GM10248 (cell line): ENCODE results near the gene CREB3L1.

Source experiments
- CTCF ChIA-PET: fragments of 300-600 bp; sonication (Branson Sonifier 250); formaldehyde crosslinking; extraction: SDS; loops from one replicate; lab custom pipeline; 2021; ENCODE audit warnings: antibody characterized with exemption; lab: Yijun Ruan, JAX
- POLR2A ChIA-PET: fragments of 350-650 bp; sonication (Branson Sonifier 250); formaldehyde crosslinking; extraction: SDS; loops from one replicate; lab custom pipeline; 2020; ENCODE audit warnings: antibody characterized with exemption; lab: Yijun Ruan, JAX
- DNase-seq: peaks from one replicate; pipeline ENCODE4 v3.0.0; 2012; ENCODE audit errors: extremely low spot score
- TF ChIP-seq, protein P1 (sequence below): IDR thresholded peaks from 2 replicates; pipeline ENCODE4 v1.5.1; 2012; ENCODE audit warnings: mild to moderate bottlenecking, low read depth; ENCODE audit errors: extremely low read depth, missing control alignments, control extremely low read depth

The CREB3L1 gene

DNA sequence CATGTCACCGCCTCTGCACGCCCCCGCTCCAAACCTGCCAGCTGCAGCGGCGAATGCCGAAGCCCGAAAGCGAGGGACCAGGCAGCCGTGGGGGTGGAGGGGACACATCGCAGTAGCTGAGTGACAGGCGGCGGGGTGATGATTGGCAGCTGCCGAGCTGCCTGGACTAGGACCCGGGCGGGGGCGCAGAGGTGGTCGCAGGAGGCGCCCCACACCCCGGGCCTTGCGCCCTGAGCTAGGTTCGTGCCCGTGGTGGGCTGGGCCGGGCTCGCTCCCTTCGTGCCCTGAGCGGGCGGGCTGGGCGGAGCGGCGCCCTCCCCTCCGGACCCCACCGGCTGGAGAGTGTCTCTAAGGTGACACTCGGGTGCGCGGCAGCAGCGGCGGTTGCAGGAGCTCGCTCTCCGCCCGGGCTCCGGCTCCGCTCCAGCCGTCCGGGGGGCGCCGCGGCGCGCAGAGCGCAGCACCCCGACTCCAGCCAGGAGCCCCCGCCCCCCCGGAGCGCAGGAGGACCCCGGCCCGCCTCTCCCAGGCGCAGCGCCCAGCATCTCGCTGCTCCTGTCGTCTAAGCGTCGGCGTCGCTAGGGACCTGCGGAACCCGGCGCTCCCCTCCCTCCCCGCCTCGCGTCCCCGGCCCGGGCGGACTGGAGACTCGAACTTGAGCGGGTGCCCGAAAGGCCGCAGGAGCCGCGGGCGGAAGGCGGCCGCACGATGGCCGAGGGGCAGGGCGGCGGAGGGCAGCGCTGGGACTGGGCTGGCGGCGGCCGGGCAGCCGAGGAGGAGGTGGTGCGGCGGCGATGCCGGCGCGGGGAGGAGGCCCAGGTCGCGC, 55.3 kb downstream of the CREB3L1 start:
- TF ChIP-seq, protein P1, sequence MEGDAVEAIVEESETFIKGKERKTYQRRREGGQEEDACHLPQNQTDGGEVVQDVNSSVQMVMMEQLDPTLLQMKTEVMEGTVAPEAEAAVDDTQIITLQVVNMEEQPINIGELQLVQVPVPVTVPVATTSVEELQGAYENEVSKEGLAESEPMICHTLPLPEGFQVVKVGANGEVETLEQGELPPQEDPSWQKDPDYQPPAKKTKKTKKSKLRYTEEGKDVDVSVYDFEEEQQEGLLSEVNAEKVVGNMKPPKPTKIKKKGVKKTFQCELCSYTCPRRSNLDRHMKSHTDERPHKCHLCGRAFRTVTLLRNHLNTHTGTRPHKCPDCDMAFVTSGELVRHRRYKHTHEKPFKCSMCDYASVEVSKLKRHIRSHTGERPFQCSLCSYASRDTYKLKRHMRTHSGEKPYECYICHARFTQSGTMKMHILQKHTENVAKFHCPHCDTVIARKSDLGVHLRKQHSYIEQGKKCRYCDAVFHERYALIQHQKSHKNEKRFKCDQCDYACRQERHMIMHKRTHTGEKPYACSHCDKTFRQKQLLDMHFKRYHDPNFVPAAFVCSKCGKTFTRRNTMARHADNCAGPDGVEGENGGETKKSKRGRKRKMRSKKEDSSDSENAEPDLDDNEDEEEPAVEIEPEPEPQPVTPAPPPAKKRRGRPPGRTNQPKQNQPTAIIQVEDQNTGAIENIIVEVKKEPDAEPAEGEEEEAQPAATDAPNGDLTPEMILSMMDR, result no peak
- ChIA-PET POLR2A (no interaction called here), CTCF (interaction anchor here (1.3 to 3.7 kb wide), 7 partner anchors 7 to 93 kb away, joined by 4 to 15 read pairs (median 6); partner anchors contain the start of gene DGKZ)
- DNase-seq, result no peak

DNA sequence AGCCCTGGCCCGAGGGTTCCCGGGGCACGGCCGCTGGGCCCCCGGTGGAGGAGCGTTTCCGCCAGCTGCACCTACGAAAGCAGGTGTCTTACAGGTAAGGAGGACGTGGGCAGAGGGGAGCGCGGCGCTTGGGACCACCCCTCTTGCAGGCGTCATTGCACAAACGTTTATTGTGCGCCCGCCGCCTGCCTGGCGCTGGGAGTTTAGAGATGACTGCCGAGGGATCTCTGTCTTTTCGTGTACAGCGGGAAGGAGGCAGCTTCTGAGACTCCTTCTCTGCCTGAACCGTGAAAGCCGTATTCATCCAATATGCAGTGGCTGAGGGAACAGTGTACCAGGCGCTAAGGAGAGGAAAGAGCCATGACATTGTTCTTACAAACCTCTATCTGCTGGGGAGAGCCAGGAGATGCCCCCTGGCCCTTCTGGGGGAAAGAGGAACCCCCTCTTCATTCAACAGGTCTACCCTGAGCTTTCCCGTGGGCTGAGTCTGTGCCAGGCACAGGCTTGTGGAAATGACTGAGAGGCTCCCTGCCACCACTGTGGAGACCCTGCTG, 56.0 kb downstream of the CREB3L1 start:
- ChIA-PET POLR2A (no interaction called here), CTCF (interaction anchor here (1.0 to 1.6 kb wide), 2 partner anchors 24 to 94 kb away, joined by 3 to 5 read pairs; no protein-coding TSS in a partner anchor)
- DNase-seq, result no peak
- TF ChIP-seq, protein P1, result no peak

DNA sequence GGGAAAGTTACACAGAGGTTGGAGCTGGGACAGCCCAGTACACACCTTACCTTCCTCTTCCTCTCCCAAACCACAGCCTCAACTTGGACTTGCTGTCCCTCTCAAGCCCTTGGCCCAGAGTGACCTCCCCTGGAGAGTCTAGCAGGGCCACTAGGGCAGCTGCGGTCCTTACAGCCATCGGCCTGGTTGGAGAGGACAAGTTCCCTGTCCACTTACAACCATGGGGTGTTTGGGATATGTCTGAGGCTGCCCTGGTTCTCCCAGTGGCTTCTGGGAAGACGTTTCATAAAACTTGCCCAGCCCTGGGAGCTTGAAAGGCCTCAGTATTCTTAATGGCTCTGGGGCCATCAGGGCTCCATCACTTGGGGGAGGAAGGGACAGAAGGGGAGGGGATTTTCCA, 56.7 kb downstream of the CREB3L1 start:
- POLR2A ChIA-PET, result no interaction called here
- DNase-seq, result no peak
- TF ChIP-seq, protein P1, result no peak
- CTCF ChIA-PET, result interaction anchor here (0.7 to 1.3 kb wide), 4 partner anchors 13 to 95 kb away, joined by 3 read pairs; partner anchors contain the start of gene DGKZ

DNA sequence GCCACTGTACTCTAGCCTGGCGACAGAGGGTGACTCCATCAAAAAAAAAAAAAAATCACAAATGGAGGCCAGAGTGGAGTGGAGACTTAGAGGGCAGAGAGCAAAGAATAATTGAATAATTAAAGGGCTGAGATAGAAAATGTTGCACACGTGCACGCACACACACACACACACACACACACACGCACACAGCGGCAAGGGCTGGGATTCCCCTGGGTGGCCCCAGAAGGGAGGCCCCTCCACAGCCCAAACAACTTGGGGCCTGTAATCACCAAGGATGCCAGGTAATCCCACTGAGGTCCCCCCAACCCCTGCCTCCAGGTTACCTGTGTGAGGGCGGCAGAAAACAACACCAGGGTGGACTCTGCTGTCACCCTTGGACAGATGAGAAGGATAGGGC, 57.8 kb downstream of the CREB3L1 start:
- CTCF ChIA-PET, result interaction anchor here (0.9 to 1.3 kb wide), 3 partner anchors 20 to 27 kb away, joined by 3 read pairs; no protein-coding TSS in a partner anchor
- POLR2A ChIA-PET, result no interaction called here
- DNase-seq, result no peak
- TF ChIP-seq, protein P1, result no peak

DNA sequence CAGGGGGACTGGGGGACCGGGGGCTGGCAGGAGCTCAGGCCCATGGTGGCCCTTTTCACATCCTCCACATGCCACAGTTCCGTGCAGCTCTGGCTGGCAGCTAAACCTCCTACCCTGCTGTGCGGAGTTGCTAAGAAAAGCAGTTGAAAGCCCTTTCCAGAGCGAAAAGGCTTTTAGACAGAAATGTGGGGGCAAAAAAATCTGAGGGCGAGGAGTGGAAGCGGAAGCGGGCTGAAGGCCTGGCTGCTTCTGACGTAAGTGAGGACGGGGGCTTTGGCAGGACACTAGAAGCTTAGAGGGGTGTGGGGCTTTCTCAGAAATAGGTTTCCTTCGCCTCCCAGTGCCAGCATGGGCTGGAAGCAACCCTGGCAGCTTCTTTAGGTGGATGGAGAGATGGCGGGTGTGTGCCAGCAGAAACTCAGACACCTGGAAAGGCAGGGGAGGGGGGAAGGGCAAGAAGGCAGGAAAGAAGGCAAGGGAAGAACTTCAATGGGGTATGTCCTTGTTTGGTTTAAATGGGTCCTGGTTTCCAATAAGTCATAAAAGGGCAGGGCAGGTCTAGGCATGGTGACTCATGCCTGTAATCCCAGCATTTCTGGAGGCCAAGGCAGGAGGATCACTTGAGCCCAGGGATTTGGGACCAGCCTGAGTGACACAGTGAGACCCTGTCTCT, 58.6 kb downstream of the CREB3L1 start:
- TF ChIP-seq, protein P1, result no peak
- no peak for DNase-seq
- CTCF ChIA-PET, result interaction anchor here (0.9 to 1.2 kb wide), 2 partner anchors 13 to 22 kb away, joined by 3 read pairs; no protein-coding TSS in a partner anchor
- POLR2A ChIA-PET, result no interaction called here

DNA sequence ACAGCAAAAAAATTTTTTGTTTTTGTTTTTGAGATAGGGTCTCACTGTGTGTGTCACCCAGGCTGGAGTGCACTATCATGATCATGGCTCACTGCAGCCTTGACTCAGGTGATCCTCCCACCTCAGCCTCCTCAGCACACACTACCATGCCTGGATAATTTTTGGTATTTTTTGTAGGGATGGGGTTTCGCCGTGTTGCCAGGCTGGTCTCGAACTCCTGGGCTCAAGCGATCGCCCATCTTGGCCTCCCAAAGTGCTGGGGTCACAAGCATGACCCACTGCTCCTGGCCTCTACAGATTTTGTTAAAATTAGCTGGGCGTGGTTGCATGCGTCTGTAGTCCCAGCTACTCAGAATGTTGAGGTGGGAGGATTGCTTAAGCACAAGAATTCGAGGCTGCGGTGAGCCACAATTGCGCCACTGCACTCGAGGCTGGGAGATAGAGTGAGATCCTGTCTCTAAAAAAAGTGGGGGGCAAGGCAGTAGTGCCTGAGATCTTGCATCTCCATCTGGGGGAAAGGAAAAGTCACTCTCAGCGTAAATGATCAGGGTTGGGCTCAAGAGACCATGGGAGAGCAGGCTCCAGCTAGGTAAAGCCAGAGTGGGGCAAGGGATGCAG, 59.2 kb downstream of the CREB3L1 start:
- POLR2A ChIA-PET, result no interaction called here
- no peak for DNase-seq
- TF ChIP-seq, protein P1, result no peak
- CTCF ChIA-PET, result interaction anchor here (1.2 kb wide), 1 partner anchor 12 kb away, joined by 3 read pairs; no protein-coding TSS in a partner anchor
